HepG2 (cell line): Measurements from ENCODE around the gene B3GALT5. TPM values are rescaled to one million over a fixed set of nuclear protein-coding genes. Genes with fewer than 3 reads are reported as not detected.

Experiments used
- ATF7 ChIP-seq, 2 experiments: fragments of 450-650 bp in 1 of 2; sonication (generic) in 1 of 2; formaldehyde crosslinking in 1 of 2; IDR thresholded peaks; 2 replicates each; pipeline versions ENCODE4 v1.4.0 to v1.6.1; 2016 to 2020; ENCODE audit warnings: antibody characterized with exemption in 1 of 2, mild to moderate bottlenecking in 1 of 2, missing genetic modification reagents in 1 of 2
- EEA1 ChIP-seq: sonication (generic); formaldehyde crosslinking; IDR thresholded peaks from 2 replicates; pipeline ENCODE4 v1.5.1; 2020; ENCODE audit warnings: mild to moderate bottlenecking, missing genetic modification reagents, borderline replicate concordance
- MTA3 ChIP-seq: sonication (generic); formaldehyde crosslinking; IDR thresholded peaks from 2 replicates; pipeline ENCODE4 v1.4.0; 2020; ENCODE audit warnings: missing genetic modification reagents
- PCBP2 ChIP-seq: fragments of 200-400 bp; formaldehyde crosslinking; optimal IDR thresholded peaks from 2 replicates; pipeline ENCODE3; 2018; ENCODE audit warnings: low read length, low read depth; ENCODE audit not compliant: poor library complexity, severe bottlenecking
- ZBTB40 ChIP-seq, 2 experiments: fragments of 450-650 bp in 1 of 2; sonication (generic) in 1 of 2; formaldehyde crosslinking in 1 of 2; IDR thresholded peaks; 2 replicates each; pipeline versions ENCODE4 v1.6.1 to v1.8.0; 2016 to 2022; ENCODE audit warnings: antibody characterized with exemption in 1 of 2, mild to moderate bottlenecking in 1 of 2, missing genetic modification reagents in 1 of 2
- ZNF329 ChIP-seq: sonication (generic); formaldehyde crosslinking; IDR thresholded peaks from 2 replicates; pipeline ENCODE4 v1.9.0; 2021; ENCODE audit warnings: low read depth, mild to moderate bottlenecking, missing genetic modification reagents
- ZNF354B ChIP-seq: sonication (generic); formaldehyde crosslinking; IDR thresholded peaks from 2 replicates; pipeline ENCODE4 v1.8.0; 2022; ENCODE audit warnings: mild to moderate bottlenecking, missing genetic modification reagents
- ZNF800 ChIP-seq: sonication (generic); formaldehyde crosslinking; IDR thresholded peaks from 2 replicates; pipeline ENCODE4 v1.4.0; 2020; ENCODE audit warnings: missing genetic modification reagents
- polyA plus RNA-seq, 8 experiments: library from polyadenylated mRNA; depleted of rRNA in 3 of 8; stranded (reverse) in 7 of 8; unstranded in 1 of 8; fragments of >200 nt; fragmentation: Illumina TruSeq in 4 of 8; extraction: Trizol in 4 of 8; gene quantifications; 2 replicates each; pipeline versions ENCODE4 v1.2.1 to v1.2.3, GENCODE V29; 2011 to 2016; ENCODE audit warnings: low read depth in 4 of 8, missing spikeins in 1 of 8, mixed read lengths in 1 of 8; ENCODE audit not compliant: insufficient read depth in 1 of 8
- total RNA-seq, 5 experiments: library from RNA; depleted of rRNA; stranded (reverse); fragments of >200 nt; fragmentation: Illumina TruSeq; extraction: Trizol; gene quantifications; 2 replicates each; pipeline ENCODE4 v1.2.3, GENCODE V29; 2016; ENCODE audit warnings: low read depth in 1 of 5

B3GALT5 gene
- total and polyA plus RNA-seq, 2 of the 13 experiments (the other 11 are each of a cell fraction or from before 2014, with no cell fraction given): 0.02 to 0.03 TPM

GRCh38 chr21:39610703-39611102 is 2.0 kb upstream of the B3GALT5 start (continued):
- TF ChIP-seq ZNF800 (CRISPR knock-in tag): no peak
- no peak for TF ChIP-seq MTA3 (CRISPR knock-in tag)
- TF ChIP-seq ATF7 (IDR thresholded peaks at IDR 0.05): no peak
- no peak for TF ChIP-seq ATF7 (CRISPR knock-in tag; IDR thresholded peaks at IDR 0.05)
- TF ChIP-seq ZBTB40 (IDR thresholded peaks at IDR 0.05): no peak
- no peak for TF ChIP-seq ZBTB40 (CRISPR knock-in tag; IDR thresholded peaks at IDR 0.05)
- TF ChIP-seq ZNF329 (CRISPR knock-in tag): no peak
- no peak for TF ChIP-seq PCBP2
- TF ChIP-seq EEA1 (CRISPR knock-in tag): no peak
- TF ChIP-seq ZNF354B (CRISPR knock-in tag): no peak
